Measurements from ENCODE around the gene MRGPRF.

- TF ChIP-seq, protein P1, sequence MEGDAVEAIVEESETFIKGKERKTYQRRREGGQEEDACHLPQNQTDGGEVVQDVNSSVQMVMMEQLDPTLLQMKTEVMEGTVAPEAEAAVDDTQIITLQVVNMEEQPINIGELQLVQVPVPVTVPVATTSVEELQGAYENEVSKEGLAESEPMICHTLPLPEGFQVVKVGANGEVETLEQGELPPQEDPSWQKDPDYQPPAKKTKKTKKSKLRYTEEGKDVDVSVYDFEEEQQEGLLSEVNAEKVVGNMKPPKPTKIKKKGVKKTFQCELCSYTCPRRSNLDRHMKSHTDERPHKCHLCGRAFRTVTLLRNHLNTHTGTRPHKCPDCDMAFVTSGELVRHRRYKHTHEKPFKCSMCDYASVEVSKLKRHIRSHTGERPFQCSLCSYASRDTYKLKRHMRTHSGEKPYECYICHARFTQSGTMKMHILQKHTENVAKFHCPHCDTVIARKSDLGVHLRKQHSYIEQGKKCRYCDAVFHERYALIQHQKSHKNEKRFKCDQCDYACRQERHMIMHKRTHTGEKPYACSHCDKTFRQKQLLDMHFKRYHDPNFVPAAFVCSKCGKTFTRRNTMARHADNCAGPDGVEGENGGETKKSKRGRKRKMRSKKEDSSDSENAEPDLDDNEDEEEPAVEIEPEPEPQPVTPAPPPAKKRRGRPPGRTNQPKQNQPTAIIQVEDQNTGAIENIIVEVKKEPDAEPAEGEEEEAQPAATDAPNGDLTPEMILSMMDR (conservative IDR thresholded peaks at IDR 0.05; ENCODE audit: low read length), result no peak
- TF ChIP-seq EZH2phosphoT487 (IDR thresholded peaks at IDR 0.05; ENCODE audit: borderline replicate concordance, low read depth, low read length), result no peak
Observed at GRCh38 chr11:69014084-69014851, 1.2 kb upstream of the MRGPRF start.
